ENCODE data around the gene ARHGAP6. TPM values are rescaled to one million over a fixed set of nuclear protein-coding genes. Genes with fewer than 3 reads are reported as not detected.

ARHGAP6 gene
- polyA plus RNA-seq, 2 of the 4 experiments (the other 2 are of a cell fraction), result 0.04 TPM; not detected in 1

DNA sequence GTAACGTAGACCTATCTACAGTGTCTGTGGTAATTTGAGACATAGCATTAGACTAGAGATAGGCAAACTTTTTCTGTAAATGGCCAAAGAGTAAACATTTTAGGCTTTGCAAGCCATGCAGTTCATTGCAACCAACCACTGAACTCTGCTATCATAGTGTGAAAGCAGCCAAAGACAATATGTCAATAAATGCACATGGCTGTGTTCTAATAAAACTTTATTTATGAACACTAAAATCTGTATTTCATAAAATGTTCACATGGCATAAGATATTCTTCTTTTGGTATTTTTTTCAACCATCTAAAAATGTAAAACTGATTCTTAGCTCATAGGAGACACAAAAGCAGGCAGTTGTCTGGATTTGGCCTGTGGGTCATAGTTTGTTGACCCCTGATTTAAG lies 251.6 kb downstream of the ARHGAP6 start:
- WGBS (ENCODE audit: missing lambda C conversion rate), result 73% methylated on average over 1 of the region's 1 CpG
- no peak for FAIRE-seq

DNA sequence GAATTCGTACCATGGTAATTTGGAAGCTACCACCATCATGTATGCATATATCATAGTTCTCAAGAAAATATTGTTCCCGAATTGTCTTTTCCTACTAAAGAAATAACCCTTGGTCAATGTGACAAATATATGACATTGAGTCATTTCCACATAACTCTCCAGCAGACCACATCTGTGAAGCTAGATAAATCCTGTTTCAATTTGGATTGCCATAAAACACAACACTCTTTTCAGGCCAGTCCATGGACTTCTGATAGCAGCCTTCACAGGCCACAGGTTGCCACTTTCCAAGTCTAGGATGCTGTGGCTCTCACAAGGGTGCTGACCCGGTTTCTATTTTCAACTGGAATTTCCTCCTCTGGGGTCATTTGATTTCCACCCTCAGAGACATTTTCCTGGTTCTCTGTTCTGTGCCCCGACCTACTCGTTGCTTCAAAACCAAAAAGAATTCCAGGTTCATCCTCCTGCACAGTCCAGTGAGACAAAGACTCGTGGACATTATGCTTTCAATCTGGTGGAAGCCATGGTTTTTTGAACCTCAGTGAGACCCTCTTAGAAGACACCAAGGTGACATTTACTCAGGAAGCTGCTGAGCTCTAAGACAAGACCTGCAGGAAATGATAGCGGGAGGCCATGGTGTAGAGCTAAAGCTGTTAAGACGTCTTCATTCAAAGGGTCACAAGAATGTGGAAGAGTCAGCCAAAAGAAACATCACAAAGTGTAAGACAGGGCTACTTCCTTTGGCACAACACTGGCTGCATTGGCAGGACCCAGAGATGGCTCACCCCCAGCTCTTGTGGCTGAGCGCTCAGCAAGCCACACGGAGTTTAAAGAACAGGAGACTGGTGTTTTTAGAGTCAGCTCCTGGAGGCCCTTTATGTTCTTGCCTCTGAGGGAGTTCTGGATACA lies 252.8 kb downstream of the ARHGAP6 start:
- DNase-seq (ENCODE audit: low read depth in 1 of 2, low spot score in 1 of 2) (no peak), FAIRE-seq (no peak), ATAC-seq (no peak)
- CTCF ChIA-PET, result no interaction called here
- TF ChIP-seq EP300 (IDR thresholded peaks at IDR 0.05) (no peak), KDM5A (IDR thresholded peaks at IDR 0.05) (no peak), RAD21 (conservative IDR thresholded peaks at IDR 0.05 in 1 of 2, IDR thresholded peaks at IDR 0.05 in 1 of 2) (no peak), KDM1A (IDR thresholded peaks at IDR 0.05; ENCODE audit: low read depth) (no peak), CHD4 (IDR thresholded peaks at IDR 0.05; ENCODE audit: borderline replicate concordance) (no peak), FOXS1 (CRISPR knock-in tag; IDR thresholded peaks at IDR 0.05) (no peak), HOXA7 (CRISPR knock-in tag; IDR thresholded peaks at IDR 0.05) (no peak), RCOR1 (IDR thresholded peaks at IDR 0.05; ENCODE audit: low read depth, low read length) (no peak), EHF (CRISPR knock-in tag; IDR thresholded peaks at IDR 0.05) (no peak), JUNB (IDR thresholded peaks at IDR 0.05) (no peak), CBX8 (IDR thresholded peaks at IDR 0.05) (no peak), EHMT2 (IDR thresholded peaks at IDR 0.05; ENCODE audit: low read depth) (no peak), MAZ (IDR thresholded peaks at IDR 0.05; ENCODE audit: borderline replicate concordance, low read depth, low read length) (no peak)
- TF ChIP-seq, protein P1, sequence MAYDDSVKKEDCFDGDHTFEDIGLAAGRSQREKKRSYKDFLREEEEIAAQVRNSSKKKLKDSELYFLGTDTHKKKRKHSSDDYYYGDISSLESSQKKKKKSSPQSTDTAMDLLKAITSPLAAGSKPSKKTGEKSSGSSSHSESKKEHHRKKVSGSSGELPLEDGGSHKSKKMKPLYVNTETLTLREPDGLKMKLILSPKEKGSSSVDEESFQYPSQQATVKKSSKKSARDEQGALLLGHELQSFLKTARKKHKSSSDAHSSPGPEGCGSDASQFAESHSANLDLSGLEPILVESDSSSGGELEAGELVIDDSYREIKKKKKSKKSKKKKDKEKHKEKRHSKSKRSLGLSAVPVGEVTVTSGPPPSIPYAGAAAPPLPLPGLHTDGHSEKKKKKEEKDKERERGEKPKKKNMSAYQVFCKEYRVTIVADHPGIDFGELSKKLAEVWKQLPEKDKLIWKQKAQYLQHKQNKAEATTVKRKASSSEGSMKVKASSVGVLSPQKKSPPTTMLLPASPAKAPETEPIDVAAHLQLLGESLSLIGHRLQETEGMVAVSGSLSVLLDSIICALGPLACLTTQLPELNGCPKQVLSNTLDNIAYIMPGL (CRISPR knock-in tag; IDR thresholded peaks at IDR 0.05; ENCODE audit: borderline replicate concordance), result no peak
- TF ChIP-seq, protein P2, sequence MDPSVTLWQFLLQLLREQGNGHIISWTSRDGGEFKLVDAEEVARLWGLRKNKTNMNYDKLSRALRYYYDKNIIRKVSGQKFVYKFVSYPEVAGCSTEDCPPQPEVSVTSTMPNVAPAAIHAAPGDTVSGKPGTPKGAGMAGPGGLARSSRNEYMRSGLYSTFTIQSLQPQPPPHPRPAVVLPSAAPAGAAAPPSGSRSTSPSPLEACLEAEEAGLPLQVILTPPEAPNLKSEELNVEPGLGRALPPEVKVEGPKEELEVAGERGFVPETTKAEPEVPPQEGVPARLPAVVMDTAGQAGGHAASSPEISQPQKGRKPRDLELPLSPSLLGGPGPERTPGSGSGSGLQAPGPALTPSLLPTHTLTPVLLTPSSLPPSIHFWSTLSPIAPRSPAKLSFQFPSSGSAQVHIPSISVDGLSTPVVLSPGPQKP (IDR thresholded peaks at IDR 0.05; ENCODE audit: low read depth, low read length), result no peak
- TF ChIP-seq, protein P3, sequence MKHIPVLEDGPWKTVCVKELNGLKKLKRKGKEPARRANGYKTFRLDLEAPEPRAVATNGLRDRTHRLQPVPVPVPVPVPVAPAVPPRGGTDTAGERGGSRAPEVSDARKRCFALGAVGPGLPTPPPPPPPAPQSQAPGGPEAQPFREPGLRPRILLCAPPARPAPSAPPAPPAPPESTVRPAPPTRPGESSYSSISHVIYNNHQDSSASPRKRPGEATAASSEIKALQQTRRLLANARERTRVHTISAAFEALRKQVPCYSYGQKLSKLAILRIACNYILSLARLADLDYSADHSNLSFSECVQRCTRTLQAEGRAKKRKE (CRISPR knock-in tag; IDR thresholded peaks at IDR 0.05; ENCODE audit: low read depth), result no peak
- TF ChIP-seq, protein P4, sequence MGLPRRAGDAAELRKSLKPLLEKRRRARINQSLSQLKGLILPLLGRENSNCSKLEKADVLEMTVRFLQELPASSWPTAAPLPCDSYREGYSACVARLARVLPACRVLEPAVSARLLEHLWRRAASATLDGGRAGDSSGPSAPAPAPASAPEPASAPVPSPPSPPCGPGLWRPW (IDR thresholded peaks at IDR 0.05), result no peak
- TF ChIP-seq, protein P5, sequence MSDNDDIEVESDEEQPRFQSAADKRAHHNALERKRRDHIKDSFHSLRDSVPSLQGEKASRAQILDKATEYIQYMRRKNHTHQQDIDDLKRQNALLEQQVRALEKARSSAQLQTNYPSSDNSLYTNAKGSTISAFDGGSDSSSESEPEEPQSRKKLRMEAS (IDR thresholded peaks at IDR 0.05), result no peak
- POLR2A ChIA-PET, result no interaction called here
- WGBS (ENCODE audit: missing lambda C conversion rate), result 50% methylated on average over 10 of the region's 10 CpGs
- Histone ChIP-seq H3K4me2 (no peak overlapping the region), H3K9me3 (no peaks in the 10 kb centered on the region), H3K4me3 (no peak overlapping the region), H3K4me1 (no peaks in the 10 kb centered on the region), H3K27ac (no peak overlapping the region)

More for the DNA sequence above, 251.6 kb downstream of the ARHGAP6 start:
- no peaks in the 10 kb centered on the region for H3K9me3 ChIP-seq
- DNase-seq (ENCODE audit: low read depth in 1 of 2, low spot score in 1 of 2) (no peak), ATAC-seq (no peak)
- CTCF ChIA-PET, result no interaction called here
- no peak overlapping the region for H3K27ac ChIP-seq
- H3K4me3 ChIP-seq, result no peak overlapping the region
- POLR2A ChIA-PET, result no interaction called here
- TF ChIP-seq EHF (CRISPR knock-in tag; IDR thresholded peaks at IDR 0.05) (no peak), JUNB (IDR thresholded peaks at IDR 0.05) (no peak), MAZ (IDR thresholded peaks at IDR 0.05; ENCODE audit: borderline replicate concordance, low read depth, low read length) (no peak), HEYL (CRISPR knock-in tag; IDR thresholded peaks at IDR 0.05) (no peak), CBX8 (IDR thresholded peaks at IDR 0.05) (no peak), POLR2A (IDR thresholded peaks at IDR 0.05; ENCODE audit: low read length) (no peak), ZNF302 (CRISPR knock-in tag; IDR thresholded peaks at IDR 0.05) (no peak), RCOR1 (IDR thresholded peaks at IDR 0.05; ENCODE audit: low read depth, low read length) (no peak), HOXB5 (CRISPR knock-in tag; IDR thresholded peaks at IDR 0.05) (no peak), SMC3 (IDR thresholded peaks at IDR 0.05) (no peak), ESRRA (IDR thresholded peaks at IDR 0.05; ENCODE audit: borderline replicate concordance, low read length) (no peak), CHD4 (IDR thresholded peaks at IDR 0.05; ENCODE audit: borderline replicate concordance) (no peak), CBX2 (IDR thresholded peaks at IDR 0.05; ENCODE audit: borderline replicate concordance, low read depth) (no peak), CHD2 (IDR thresholded peaks at IDR 0.05; ENCODE audit: low read length, partially characterized antibody) (no peak)
- TF ChIP-seq, protein P6, sequence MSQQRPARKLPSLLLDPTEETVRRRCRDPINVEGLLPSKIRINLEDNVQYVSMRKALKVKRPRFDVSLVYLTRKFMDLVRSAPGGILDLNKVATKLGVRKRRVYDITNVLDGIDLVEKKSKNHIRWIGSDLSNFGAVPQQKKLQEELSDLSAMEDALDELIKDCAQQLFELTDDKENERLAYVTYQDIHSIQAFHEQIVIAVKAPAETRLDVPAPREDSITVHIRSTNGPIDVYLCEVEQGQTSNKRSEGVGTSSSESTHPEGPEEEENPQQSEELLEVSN (IDR thresholded peaks at IDR 0.05; ENCODE audit: borderline replicate concordance, low read depth), result no peak
- TF ChIP-seq, protein P2 (IDR thresholded peaks at IDR 0.05; ENCODE audit: low read depth, low read length), result no peak
- TF ChIP-seq, protein P1 (CRISPR knock-in tag; IDR thresholded peaks at IDR 0.05; ENCODE audit: borderline replicate concordance), result no peak
- H3K4me2 ChIP-seq, result no peak overlapping the region
- H3K4me1 ChIP-seq, result no peaks in the 10 kb centered on the region

Measured in A549 (cell line).